Measurements from ENCODE around the gene AOX1.

DNA sequence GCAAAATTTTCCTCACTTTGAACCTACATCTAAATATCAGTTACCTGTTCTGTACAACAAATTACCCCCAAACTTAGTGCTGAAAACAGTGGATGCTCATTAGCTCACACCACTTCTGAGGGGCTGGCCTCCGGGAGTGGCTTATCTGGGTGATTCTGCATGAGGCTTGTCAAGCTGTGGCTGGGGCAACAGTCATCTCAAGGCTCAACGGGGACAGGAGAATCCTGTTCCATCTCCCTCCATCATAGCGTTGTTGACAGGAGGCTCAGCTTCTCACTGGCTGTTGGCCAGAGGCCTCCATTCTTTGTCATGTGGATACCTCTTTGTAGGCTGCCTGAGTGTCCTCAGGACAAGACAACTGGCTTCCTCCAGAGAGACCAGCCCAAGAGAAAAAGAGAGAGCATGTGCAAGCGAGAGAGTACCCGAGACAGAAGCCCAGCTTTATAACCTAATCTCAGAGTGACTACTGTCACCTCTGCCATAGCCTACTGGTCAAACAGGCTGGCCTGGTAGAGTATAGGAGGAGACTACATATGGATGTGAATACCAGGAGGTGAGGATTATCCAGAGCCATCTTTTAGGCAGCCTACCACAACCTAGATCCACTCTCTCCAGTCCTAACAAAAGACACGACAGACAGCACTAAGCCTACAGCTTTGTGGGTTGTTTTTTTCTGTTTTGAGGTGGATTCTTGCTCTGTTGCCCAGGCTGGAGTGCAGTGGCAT lies 79.1 kb downstream of the AOX1 start:
- TF ChIP-seq, protein P1, sequence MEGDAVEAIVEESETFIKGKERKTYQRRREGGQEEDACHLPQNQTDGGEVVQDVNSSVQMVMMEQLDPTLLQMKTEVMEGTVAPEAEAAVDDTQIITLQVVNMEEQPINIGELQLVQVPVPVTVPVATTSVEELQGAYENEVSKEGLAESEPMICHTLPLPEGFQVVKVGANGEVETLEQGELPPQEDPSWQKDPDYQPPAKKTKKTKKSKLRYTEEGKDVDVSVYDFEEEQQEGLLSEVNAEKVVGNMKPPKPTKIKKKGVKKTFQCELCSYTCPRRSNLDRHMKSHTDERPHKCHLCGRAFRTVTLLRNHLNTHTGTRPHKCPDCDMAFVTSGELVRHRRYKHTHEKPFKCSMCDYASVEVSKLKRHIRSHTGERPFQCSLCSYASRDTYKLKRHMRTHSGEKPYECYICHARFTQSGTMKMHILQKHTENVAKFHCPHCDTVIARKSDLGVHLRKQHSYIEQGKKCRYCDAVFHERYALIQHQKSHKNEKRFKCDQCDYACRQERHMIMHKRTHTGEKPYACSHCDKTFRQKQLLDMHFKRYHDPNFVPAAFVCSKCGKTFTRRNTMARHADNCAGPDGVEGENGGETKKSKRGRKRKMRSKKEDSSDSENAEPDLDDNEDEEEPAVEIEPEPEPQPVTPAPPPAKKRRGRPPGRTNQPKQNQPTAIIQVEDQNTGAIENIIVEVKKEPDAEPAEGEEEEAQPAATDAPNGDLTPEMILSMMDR (IDR thresholded peaks at IDR 0.05; ENCODE audit: low read length): no peak
- TF ChIP-seq EZH2 (IDR thresholded peaks at IDR 0.05; ENCODE audit: borderline replicate concordance, low read length): no peak

Measured in OCI-LY1 (cell line).